Muscle of leg (tissue), 16 donors: Measurements from ENCODE around the gene ARHGEF9. TPM values are rescaled to one million over a fixed set of nuclear protein-coding genes. Genes with fewer than 3 reads are reported as not detected.
A peak's percentile ranks its signal among the peaks of the same experiment; 100 is the strongest.
"Not testable (repeated sequence)": the region's sequence is repeated elsewhere in the genome, so short reads cannot be mapped to it uniquely, and the experiment has no call there.

Source experiments
- DNase-seq: peaks from one replicate; pipeline ENCODE4 v3.0.0; 2013
- H3K27ac ChIP-seq: one replicate; pipeline ENCODE4 v1.5.1; 2013; ENCODE audit warnings: mild to moderate bottlenecking, low read length, control low read depth
- H3K27me3 ChIP-seq: one replicate; pipeline ENCODE4 v1.6.1; 2013; ENCODE audit warnings: low read length; ENCODE audit not compliant: control insufficient read depth, insufficient read depth
- H3K36me3 ChIP-seq: one replicate; pipeline ENCODE4 v1.6.1; 2013; ENCODE audit warnings: low read length; ENCODE audit not compliant: control insufficient read depth, insufficient read depth
- H3K4me1 ChIP-seq: one replicate; pipeline ENCODE4 v1.6.1; 2013; ENCODE audit warnings: low read length; ENCODE audit not compliant: control insufficient read depth, insufficient read depth
- H3K4me3 ChIP-seq: one replicate; pipeline ENCODE4 v1.5.1; 2013; ENCODE audit warnings: low read length, control low read depth
- H3K9me3 ChIP-seq: replicated peaks from 2 replicates; pipeline ENCODE4 v1.6.1; 2013; ENCODE audit warnings: low read depth, low read length; ENCODE audit not compliant: control insufficient read depth
- WGBS: methylation state at CpG from one replicate; pipeline ENCODE4 v1.1.5; 2013; ENCODE audit warnings: missing lambda C conversion rate; ENCODE audit not compliant: insufficient coverage; 5-methylcytosine and 5-hydroxymethylcytosine counted together
- long read RNA-seq, 11 donors: transcript quantifications; one replicate each; lab custom pipeline, GENCODE V29; 2026
- polyA plus RNA-seq, 8 donors: library from polyadenylated mRNA; unstranded; fragments of 120-200 nt; gene quantifications; one replicate each; pipeline versions ENCODE4 v1.2.1 to v1.2.3, GENCODE V29; 2013; ENCODE audit warnings: inconsistent platforms in 1 of 8, low replicate concordance in 1 of 8; ENCODE audit not compliant: insufficient read length in 8 of 8, insufficient read depth in 1 of 8
- total RNA-seq: library from RNA; stranded (reverse); fragments of 120-200 nt; gene quantifications from one replicate; pipeline ENCODE4 v1.2.4, GENCODE V29; 2013

The ARHGEF9 gene
- total RNA-seq = 25.3 TPM
- polyA plus RNA-seq = 10 to 100 TPM; 20.8 to 23.2 (median 22.0) TPM
- long read RNA-seq, donor 1 = 0 reads
- long read RNA-seq, donor 2 = 0 reads
- long read RNA-seq, donor 3, full-length matches to known transcripts = 3 of 3 reads
- long read RNA-seq, donor 3, partial matches to known transcripts = 0 of 3 reads
- long read RNA-seq, donor 3, other reads (novel, unspliced or antisense) = 0 of 3 reads
- long read RNA-seq, donor 4, partial matches to known transcripts = 0 of 1 reads
- long read RNA-seq, donor 4, other reads (novel, unspliced or antisense) = 0 of 1 reads
- long read RNA-seq, donor 5, partial matches to known transcripts = 9 of 11 reads
- long read RNA-seq, donor 5, other reads (novel, unspliced or antisense) = 0 of 11 reads
- long read RNA-seq, donor 6, full-length matches to known transcripts = 4 of 36 reads
- long read RNA-seq, donor 6, partial matches to known transcripts = 32 of 36 reads
- long read RNA-seq, donor 6, other reads (novel, unspliced or antisense) = 0 of 36 reads
- long read RNA-seq, donor 7 = 0 reads
- long read RNA-seq, donor 8 = 0 reads
- long read RNA-seq, donor 9, partial matches to known transcripts = 6 of 7 reads
- long read RNA-seq, donor 9, other reads (novel, unspliced or antisense) = 0 of 7 reads
- long read RNA-seq, donor 10 = 0 reads
- long read RNA-seq, donor 11, partial matches to known transcripts = 0 of 2 reads
- long read RNA-seq, donor 11, other reads (novel, unspliced or antisense) = 0 of 2 reads

GRCh38 chrX:63784902-63785707 lies at the start of gene ARHGEF9:
ARHGEF9 (minus strand) TSS chrX:63785214; CDS start chrX:63785145, 69 bp downstream.
- Histone ChIP-seq H3K4me3 (peak within 1 kb of the TSS; percentile 56), H3K27me3 (no peaks in the 10 kb centered on the region), H3K36me3 (no peaks in the 10 kb centered on the region), H3K4me1 (peaks cover 2% of the 10 kb centered on the region), H3K9me3 (peaks cover 2% of the 10 kb centered on the region), H3K27ac (peak within 1 kb of the TSS; percentile 23)
- peak; percentile 81 for DNase-seq
- WGBS = 27% methylated on average over 24 of the region's 30 CpGs

GRCh38 chrX:63825446-63825845 lies 40.4 kb upstream of the ARHGEF9 start:
- not testable (repeated sequence) for H3K27me3 ChIP-seq, H3K9me3 ChIP-seq, H3K4me1 ChIP-seq, H3K4me3 ChIP-seq, H3K36me3 ChIP-seq, DNase-seq, H3K27ac ChIP-seq
- 93% methylated on average over 13 of the region's 23 CpGs for WGBS

DNA sequence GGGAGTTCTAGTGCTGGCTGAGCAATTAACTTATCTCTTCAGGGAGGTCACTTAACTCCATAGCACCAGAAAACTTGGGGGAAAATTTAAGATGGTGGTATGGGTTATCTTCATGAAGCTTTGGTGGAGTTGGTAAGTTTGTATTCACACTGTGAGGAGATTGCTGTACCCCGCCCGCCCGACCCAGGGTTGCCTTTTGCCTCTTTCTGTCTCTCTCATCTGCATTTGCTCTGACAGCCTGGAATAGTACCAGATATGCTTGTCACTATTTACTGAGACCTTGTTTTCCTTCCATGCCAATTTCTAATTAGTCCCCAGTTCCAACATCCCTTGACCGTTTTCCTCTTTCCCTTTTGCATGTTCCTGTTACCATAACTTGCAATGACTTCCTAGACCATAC lies 33.1 kb upstream of the ARHGEF9 start:
- H3K9me3 ChIP-seq = no peaks in the 10 kb centered on the region
- H3K36me3 ChIP-seq = no peaks in the 10 kb centered on the region
- no peaks in the 10 kb centered on the region for H3K4me1 ChIP-seq
- H3K27ac ChIP-seq = no peak overlapping the region
- WGBS = 63% methylated on average over 1 of the region's 4 CpGs
- DNase-seq = no peak
- no peaks in the 10 kb centered on the region for H3K27me3 ChIP-seq
- H3K4me3 ChIP-seq = no peak overlapping the region

DNA sequence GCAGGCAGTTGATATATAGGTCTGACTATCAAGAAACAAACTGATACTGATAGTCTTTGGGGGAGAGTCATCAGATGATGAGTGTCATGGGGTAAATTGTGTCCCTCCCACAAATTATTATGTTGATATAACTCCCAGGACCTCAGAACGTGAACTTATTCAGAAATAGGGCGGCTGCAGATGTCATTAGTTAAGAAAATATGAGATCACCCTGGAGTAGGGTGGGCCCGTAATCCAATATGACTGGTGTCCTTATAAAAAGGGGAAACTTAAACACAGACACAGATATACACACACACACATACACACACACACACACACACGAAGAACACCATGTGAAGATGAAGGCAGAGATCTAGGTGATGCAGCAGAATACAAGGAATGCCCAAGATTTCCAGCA lies 32.7 kb upstream of the ARHGEF9 start:
- Histone ChIP-seq H3K27ac (no peak overlapping the region), H3K4me3 (no peak overlapping the region), H3K27me3 (no peaks in the 10 kb centered on the region), H3K4me1 (no peaks in the 10 kb centered on the region), H3K36me3 (no peaks in the 10 kb centered on the region), H3K9me3 (no peaks in the 10 kb centered on the region)
- no peak for DNase-seq
- WGBS = no CpG with 5 or more reads among the region's 4 CpGs

- no peaks in the 10 kb centered on the region for H3K27me3 ChIP-seq
- H3K27ac ChIP-seq = no peak overlapping the region
- no peak overlapping the region for H3K4me3 ChIP-seq
- no CpG with 5 or more reads among the region's 5 CpGs for WGBS
- no peak for DNase-seq
- no peaks in the 10 kb centered on the region for H3K36me3 ChIP-seq
- no peaks in the 10 kb centered on the region for H3K4me1 ChIP-seq
- no peaks in the 10 kb centered on the region for H3K9me3 ChIP-seq
Measured at GRCh38 chrX:63812823-63813222, 27.8 kb upstream of the ARHGEF9 start.

- no peaks in the 10 kb centered on the region for H3K36me3 ChIP-seq
- H3K27me3 ChIP-seq = no peaks in the 10 kb centered on the region
- no peaks in the 10 kb centered on the region for H3K4me1 ChIP-seq
- 78% methylated on average over 2 of the region's 2 CpGs for WGBS
- H3K4me3 ChIP-seq = no peak overlapping the region
- DNase-seq = no peak
- no peak overlapping the region for H3K27ac ChIP-seq
- H3K9me3 ChIP-seq = no peaks in the 10 kb centered on the region
Measured at GRCh38 chrX:63810746-63811145, 25.7 kb upstream of the ARHGEF9 start.

- no CpG with 5 or more reads among the region's 3 CpGs for WGBS
- Histone ChIP-seq H3K4me3 (no peak overlapping the region), H3K27me3 (no peaks in the 10 kb centered on the region), H3K9me3 (no peaks in the 10 kb centered on the region), H3K4me1 (no peaks in the 10 kb centered on the region), H3K27ac (no peak overlapping the region), H3K36me3 (no peaks in the 10 kb centered on the region)
- DNase-seq = peak; percentile 40
Measured at GRCh38 chrX:63809173-63809572, 24.2 kb upstream of the ARHGEF9 start.

DNA sequence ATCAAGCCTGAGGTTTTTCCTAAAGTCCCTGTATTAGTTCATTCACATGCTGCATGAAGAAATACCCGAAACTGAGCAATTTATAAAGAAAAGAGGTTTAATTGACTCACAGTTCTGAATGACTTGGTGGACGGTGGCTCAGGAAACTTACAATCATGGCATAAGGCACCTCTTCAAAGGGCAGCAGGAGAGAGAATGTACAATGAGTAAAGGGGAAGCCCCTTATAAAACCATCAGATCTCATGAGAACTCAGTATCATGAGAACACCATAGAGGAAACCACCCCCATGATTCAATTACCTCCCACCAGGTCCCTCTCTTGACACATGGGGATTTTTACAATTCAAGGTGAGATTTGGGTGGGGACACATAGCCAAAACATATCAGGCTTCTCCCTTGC lies 10.4 kb upstream of the ARHGEF9 start:
- not testable (repeated sequence) for H3K4me3 ChIP-seq, DNase-seq, H3K36me3 ChIP-seq, H3K9me3 ChIP-seq, H3K27me3 ChIP-seq, H3K4me1 ChIP-seq, H3K27ac ChIP-seq
- WGBS = no CpG with 5 or more reads among the region's 2 CpGs

- no peak for DNase-seq
- no peaks in the 10 kb centered on the region for H3K27me3 ChIP-seq
- peak overlapping the region; percentile 56 for H3K4me3 ChIP-seq
- no peaks in the 10 kb centered on the region for H3K9me3 ChIP-seq
- peaks cover 2% of the 10 kb centered on the region for H3K4me1 ChIP-seq
- H3K27ac ChIP-seq = peak overlapping the region; percentile 23
- no CpG with 5 or more reads among the region's 4 CpGs for WGBS
- H3K36me3 ChIP-seq = no peaks in the 10 kb centered on the region
Measured at GRCh38 chrX:63785708-63786040, 660 bp upstream of the ARHGEF9 start.
